Hematopoietic multipotent progenitor cell treated with erythropoietin and hydrocortisone succinate and interleukin-3 and kit ligand, for 6 days (in vitro differentiated cells): Measurements from ENCODE around the gene NLRP1.

Experiments
- DNase-seq: peaks from one replicate; pipeline ENCODE4 v3.0.0-alpha.2; 2015

NLRP1 gene

DNA sequence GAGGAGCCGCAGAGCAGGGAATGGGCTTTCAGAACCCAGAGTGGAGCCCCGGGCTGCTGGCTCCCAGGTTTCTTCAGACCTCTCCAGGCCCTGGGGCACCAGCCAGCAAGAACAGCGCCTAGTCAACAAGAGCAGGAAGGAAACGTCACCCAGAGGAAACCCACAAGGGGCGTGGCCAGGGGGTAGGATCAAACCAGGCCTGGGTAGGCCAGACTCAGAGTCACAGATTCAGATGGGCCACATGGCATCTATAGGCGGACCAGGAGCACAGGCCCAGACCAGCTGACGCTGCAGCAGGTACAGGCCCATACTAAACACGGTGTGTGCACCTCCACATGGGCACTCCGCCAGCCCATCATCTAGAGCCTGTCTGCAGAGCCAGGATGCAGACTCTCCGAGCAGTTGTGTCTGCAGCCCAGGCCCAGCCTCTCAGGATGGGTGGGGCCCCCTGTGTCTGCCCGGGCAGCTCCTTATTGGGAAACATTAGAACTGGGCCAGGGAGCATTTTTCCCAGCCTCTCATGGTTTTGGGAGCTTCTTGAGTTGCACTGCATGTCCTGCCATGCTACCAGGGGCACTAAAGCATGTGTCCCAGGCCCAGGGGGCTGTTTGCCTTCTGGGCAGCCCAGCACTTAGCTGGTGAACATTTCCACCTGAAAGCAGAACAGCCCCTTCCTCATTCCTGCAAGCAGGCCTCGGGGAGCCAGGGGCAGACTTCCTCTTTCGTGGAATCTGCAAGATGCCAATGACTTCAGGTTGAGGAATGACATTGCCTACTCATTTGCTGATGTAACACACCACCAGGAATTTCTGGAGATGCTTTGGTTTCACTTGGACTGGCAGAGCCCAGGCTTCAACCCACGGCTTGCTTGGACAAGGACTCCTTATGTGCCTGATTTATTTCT, at the start of gene NLRP1:
TSS of gene NLRP1 (minus strand) at position 127 of the 904 bp plus-strand sequence. CDS start 552 bp downstream, outside the sequence.
- peak; percentile 90 for DNase-seq

DNA sequence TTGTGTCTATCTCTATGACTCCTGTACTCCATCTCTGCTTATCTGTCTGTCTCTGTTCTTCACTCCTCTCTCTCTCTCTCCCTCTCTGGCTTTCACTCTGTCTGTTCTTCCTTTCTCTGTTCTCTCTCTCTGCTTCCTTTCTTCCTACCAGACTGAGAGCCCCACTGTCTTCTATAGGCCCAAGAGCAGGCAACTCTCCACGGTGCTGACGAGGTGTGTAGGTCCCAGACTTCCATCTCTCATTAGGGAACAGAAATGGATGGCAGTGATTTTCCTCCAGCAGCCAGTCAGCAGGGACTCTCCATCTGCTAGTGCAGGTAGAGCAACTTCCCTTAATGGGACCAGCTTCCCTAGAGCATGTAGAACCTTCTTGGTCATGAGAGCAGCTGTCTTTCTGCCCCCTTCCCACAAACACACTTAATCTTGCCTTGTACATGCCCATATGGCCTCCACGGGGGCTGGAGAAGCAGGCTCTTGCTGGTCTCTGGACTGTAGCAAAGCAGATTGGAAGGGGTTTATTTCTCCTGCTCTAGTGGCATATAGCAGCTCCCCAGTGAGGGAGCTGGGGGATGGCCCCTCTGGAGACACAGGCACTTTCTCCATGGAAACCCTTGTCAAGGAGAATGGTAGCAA, 47.8 kb upstream of the NLRP1 start:
- no peak for DNase-seq

DNA sequence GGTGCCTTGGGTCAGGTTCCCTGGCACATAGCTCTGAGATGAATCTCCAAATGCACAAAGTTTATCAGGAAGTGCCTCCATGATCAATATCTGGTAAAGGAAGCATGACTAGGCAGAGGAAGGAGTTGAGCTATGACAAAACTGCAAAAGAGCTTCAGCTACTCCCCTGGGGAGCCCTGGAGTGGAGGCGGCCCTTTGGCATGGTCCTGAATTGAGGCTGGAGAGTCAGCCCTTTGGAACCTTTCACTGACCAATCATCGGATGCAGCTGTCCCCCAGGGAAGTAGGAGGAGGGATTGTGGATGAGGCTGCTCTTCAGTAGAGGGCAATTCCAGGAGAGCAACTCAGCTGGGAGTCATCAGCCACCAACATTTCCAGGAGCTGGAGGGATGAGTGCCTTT, 46.1 kb upstream of the NLRP1 start:
- DNase-seq, result no peak

DNA sequence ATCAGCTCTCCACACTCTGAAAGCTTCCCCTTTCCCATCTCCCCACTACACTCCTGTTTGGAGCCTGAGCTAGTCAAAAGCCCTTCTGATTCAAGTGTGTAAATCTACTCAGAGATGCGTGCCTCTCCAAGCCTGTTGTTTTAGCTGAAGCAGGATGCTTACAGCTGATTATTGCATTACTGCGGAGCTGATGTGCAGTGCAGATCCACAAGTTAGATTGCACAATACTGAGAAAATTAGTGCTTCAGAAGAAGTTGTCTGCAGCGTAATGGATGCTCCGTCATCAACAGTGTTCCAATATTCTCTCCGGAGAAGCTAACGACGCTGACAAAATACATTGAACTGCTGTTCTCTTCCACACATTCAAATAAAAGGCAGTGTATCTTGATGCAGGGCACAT, 44.8 kb upstream of the NLRP1 start:
- no peak for DNase-seq

DNA sequence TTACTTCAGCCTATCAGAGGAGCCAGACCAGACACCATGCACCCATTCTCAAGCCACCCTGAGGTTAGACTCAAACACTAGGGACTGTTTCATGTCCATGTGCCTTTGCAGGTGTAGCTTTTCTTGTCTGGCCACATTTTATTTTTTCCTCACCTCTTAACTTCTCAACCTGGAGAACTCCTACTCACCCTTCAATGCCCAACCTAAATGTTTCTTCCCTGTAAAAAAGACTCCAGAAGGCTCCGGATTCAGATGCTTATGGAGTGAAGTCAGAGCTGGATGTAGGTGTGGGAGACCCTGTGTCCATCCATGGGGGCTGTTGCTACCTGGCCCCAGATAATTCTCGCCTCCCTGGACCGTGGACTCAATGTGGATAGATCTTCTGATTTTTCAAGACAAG, 44.0 kb upstream of the NLRP1 start:
- no peak for DNase-seq

DNA sequence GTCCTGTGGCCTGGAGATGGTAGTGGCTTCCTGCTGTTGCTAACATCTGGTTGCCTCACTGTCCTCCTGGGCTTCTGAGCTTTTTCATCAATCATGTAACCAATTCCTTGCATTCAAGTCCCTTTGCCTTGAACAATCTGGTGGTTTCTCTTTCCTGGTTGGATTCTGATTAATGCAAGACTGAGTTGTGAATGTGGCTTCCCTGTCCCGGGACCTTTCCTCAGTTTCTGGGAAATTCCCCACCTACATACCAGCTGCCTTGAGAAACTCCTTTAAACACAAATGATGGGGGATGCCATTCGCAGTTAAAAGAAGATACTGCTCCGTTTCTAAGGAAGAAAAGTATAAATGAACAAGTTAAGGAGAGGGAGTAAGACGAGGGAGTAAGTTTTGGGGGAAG, 39.9 kb upstream of the NLRP1 start:
- DNase-seq, result no peak

DNA sequence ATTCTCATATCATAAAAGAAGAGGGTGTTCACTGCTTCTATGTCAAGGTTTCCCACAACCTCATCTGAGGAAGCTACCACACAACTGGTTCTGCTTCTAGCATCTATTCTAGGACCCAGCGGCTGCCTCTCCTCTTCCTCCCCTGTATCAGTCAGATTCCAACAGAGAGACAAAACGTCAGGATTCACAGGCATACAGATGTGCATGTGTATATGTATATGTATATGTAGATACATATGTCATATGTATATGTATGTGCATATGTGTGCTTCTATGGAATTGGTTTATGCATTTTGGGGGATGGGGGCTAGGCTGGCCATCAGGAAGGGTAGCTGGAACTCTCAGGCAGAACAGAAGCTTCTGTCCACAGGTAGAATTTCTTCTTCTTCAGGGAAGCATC, 37.4 kb upstream of the NLRP1 start:
- DNase-seq, result no peak

DNA sequence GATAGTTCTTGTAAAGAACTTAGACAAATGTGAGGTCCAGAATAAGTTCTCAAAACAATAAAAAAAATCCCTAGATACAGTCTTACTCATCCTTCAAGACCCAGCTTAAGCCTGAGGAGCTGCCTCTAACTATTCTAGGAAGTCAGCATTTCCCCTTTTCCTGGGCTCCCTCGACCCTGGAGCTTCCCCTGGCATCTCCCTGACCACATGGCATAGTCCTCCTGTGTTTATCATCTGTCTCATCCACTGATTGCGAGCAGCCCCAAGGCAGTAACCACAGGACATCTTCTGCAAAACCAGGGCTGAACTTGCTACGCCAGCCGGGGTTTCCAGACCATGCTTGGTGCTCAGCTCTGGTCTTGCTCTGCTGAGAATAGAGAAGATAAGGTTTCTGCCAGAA, 36.7 kb upstream of the NLRP1 start:
- no peak for DNase-seq

DNA sequence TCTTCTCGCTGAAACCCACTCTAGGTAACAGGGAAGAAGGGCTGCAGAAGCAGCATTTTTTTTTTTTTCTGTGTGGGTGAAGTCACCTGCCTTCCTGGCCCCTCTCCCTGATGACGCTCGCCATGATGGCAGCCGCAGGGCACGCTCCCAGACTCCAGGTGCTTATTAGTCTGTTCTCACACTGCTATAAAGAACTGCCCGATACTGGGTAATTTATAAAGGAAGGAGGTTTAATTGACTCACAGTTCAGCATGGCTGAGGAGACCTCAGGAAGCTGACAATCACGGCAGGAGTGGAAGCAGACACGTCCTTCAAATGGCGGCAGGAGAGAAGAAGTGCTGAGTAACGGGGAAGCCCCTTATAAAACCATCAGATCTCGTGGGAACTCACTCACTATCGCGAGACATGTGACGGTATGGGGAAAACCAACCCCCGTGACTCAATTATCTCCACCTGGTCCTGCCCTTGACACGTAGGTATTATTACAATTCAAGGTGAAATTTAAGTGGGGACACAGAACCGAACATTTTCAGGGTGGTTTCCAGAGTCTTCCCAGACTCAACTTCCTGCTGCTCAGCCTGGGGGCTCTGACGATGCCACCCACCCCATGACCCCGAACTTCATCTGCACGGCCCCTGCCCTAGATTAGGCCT, 34.9 kb upstream of the NLRP1 start:
- no peak for DNase-seq

DNA sequence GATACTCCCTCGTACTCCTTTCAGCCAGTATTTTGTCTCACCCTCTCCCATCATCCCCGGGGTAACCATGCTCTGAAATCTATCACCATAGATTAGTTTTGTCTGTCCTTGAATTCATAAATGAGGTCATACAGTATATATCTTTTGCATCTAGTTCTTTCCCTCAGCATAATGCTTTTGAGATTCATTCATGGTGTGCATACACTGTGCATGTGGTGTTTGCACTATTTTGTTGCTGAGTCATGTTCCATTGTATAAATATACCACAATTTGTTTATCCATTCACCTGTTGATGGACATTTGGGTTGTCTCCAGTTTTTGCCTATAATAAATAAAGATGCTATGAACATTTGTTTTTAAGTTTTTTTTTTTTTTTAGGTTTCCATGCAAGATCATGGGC, 34.2 kb upstream of the NLRP1 start:
- DNase-seq, result no peak

- no peak for DNase-seq
Observed at GRCh38 chr17:5615476-5615875, 31.2 kb upstream of the NLRP1 start.

GRCh38 chr17:5610956-5611355, 26.6 kb upstream of the NLRP1 start:
- DNase-seq, result peak; percentile 47

GRCh38 chr17:5608399-5609112, 24.2 kb upstream of the NLRP1 start:
- DNase-seq, result no peak

- DNase-seq, result no peak
Observed at GRCh38 chr17:5607946-5608345, 23.6 kb upstream of the NLRP1 start.

DNA sequence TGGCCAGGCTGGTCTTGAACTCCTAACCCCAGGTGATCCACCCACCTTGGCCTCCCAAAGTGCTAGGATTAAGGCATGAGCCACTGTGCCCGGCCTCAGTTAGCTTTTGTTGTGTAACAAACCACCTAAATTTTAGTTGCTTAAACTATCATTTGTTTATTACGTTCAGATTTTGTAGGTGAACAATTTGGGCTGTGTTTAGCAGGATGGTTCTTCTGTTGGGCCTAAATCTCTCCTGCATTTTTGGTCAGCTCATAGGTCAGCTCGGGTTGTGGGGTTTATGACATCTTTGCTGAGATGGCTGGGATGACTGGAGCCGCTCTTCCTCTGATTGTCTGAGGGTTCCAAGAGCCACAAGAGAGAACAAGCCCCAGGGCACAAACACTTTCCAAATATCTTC, 21.1 kb upstream of the NLRP1 start:
- no peak for DNase-seq

DNA sequence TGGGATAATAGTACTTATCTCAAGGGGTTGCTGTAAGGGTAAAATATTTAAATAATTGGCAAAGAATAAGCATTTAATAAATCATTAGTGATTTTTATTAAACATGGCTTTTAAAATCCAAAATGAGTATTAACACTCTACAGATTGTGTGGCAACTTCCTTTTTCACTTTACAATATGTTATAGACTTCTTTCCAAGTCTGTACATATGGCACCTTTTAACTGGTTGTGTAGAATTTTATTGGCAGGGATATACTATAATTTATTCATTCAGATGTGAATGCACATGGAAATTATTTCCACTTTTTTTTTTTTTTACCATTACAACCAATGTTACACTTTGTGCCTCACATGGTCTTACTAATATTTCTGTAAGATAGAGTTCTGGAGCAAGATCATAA, 15.7 kb upstream of the NLRP1 start:
- no peak for DNase-seq

DNA sequence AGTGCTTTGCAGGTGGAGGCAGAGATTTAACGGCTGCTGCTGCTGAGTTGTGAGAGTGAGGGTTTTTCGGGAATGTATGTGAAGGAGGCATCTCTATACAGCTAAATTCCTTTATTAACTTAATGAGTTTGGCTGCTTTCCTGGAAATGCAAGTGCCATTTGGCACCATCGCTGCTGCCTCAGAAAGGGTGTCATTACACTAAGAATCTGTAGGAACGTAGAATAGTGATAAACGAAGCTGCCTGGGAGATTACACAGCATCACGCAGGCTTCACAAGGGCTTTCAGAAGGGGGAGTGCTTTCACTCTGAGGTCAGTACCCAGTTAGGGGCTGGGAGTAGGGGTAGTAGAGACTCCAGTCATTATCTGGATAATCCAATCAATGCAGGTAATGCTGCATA, 14.1 kb upstream of the NLRP1 start:
- no peak for DNase-seq

DNA sequence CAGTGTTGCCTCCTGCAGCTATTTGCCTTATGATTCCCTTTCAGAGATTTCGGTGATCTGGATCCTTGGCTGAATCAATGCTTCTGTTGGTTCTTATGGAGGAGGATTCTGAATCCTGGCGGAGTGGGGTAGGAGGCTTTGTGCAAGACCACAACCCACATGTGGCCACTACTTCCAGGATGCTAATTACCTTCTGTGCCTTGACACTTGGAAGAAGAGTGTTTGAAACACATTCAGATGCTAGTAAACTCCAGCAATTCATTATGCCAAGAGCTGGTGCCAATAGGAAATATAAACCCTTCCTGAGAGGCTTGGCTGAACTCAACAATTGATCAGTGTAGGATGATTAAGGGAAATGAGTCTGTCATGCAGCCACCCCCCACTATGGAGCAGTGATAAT, 12.1 kb upstream of the NLRP1 start:
- DNase-seq, result no peak

GRCh38 chr17:5595831-5596230, 11.5 kb upstream of the NLRP1 start:
- no peak for DNase-seq

DNA sequence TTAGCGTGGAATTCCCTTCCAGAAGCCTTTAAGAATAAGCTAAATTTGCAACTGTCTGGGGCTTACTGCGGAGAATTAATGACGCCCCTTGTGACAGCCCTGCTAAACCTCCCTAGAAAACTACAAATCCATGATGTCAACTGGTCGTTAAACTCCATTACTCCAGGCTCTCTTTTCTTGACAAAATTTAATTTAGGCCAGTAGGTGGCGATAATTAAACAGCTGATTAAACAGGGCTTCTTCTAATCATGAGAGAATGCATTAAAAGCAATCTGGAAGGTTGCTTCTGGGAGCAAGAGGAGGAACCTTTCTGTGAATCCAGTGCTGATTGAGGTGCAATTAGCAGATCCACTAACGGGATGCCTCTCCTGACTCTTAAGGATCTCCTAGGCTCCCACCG, 8.1 kb upstream of the NLRP1 start:
- peak; percentile 73 for DNase-seq

DNA sequence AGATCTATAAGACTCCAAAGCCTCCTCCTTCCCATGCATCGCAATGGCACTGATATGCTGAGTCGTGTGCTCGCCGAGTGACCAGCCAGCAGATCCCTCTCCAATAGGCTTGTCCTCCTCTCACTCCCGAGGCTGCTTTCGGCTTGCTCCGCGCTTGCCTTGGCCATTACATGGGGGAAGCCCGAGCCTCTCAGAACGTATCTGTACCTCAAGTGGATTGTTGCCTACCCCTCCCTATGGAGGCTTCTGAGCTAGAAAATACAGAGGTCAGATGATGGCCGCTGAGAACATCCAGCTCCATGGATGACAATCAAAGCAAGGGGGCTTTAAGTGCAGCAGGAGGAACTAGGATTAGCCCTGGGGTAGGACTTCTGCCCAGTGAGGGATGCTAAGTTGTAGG, 7.7 kb upstream of the NLRP1 start:
- no peak for DNase-seq

- DNase-seq, result no peak
Observed at GRCh38 chr17:5588584-5588983, 4.3 kb upstream of the NLRP1 start.

DNA sequence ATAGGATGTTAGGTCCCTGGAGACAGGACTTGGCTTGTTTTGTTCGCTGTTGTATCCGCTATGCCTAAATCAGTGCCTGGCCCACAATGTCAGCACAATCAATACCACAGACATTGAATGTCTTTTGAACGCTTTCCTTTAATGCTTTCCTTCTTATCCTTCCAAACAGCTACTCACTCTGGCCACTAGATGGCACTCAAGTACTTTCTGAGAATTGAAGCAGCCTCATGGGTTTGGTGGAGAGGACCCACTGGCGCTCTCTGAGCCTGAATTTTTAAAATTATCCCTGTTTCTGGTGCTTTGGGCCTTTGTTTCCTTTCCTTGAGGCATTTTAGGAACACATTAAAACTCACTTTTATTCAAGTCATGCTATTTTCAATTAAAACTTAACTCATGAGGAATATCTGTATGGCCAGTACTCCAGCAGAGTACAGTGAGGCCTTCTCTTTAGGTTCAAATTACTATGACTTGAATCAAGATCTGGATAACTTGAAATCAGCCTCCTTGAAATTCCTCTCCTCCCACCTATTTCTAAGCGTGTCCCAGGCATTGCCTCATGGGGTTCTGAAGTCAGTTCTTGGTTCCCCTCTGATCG, 3.2 kb upstream of the NLRP1 start:
- peak; percentile 85 for DNase-seq
